Measurements from ENCODE around the gene RFX5. TPM values are rescaled to one million over a fixed set of nuclear protein-coding genes. Genes with fewer than 3 reads are reported as not detected.

Gene RFX5
- total and polyA plus RNA-seq, 8 donors = 9.9 to 117 (median 21.9) TPM

- 17 to 27% (median 21%) methylated on average over 5 of the region's 5 CpGs for WGBS, 5 donors
- TF ChIP-seq EP300 (IDR thresholded peaks at IDR 0.05) (no peak), POLR2AphosphoS5 (IDR thresholded peaks at IDR 0.05) (no peak), POLR2A (IDR thresholded peaks at IDR 0.05) (no peak), CTCF (IDR thresholded peaks at IDR 0.05) (no peak)
- H3K27ac ChIP-seq = peak overlapping the region in 4 of 5 donors; percentile 93 to 98 (median 95)
- intact Hi-C loops (cut with DNase I; ENCODE audit: low total_unique reads) = no loop called here
- no peaks in the 10 kb centered on the region for H3K9me3 ChIP-seq
- peak overlapping the region; percentile 66 to 88 (median 86) for H3K4me3 ChIP-seq
- no peak for DNase-seq
- peaks cover 21 to 61% (median 46%) of the 10 kb centered on the region in 4 donors for H3K4me1 ChIP-seq
- H3K36me3 ChIP-seq = peaks cover 21 to 50% (median 46%) of the 10 kb centered on the region in 4 donors
- H3K27me3 ChIP-seq = no peaks in the 10 kb centered on the region
Measured at GRCh38 chr1:151325646-151326429, 21.2 kb downstream of the RFX5 start.

- H3K27ac ChIP-seq = peak overlapping the region in 1 of 5 donors; percentile 98
- WGBS, 5 donors = 79 to 86% (median 81%) methylated on average over 7 of the region's 7 CpGs
Measured at GRCh38 chr1:151325231-151325630, 21.8 kb downstream of the RFX5 start.

DNA sequence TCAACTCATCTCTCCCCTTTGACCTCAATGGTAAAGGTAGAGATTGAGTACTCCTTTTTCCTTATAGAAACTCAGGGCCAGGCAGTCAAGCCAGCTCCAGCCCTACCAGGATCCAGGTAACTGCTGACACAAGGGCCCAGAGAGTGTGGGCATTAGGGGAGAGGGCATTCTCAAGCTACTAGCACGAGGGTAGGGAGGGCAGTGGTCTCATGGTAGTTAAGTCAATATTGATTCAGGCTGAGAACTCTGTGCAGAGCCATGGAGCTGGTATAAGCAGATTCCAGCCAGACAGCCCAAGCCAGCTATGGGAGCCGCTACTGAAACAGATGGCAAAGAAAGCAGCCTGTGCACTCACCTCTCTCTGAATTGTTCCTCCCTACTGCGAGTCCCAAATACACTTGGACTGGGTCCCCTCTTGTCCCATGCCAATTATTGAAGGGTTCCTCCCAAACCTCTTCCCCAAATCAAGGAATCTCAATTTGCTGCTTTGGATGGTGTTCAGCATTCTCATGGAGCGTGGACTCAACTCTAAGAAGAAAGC, 22.6 kb downstream of the RFX5 start:
- H3K4me3 ChIP-seq = peak overlapping the region in 1 of 4 donors; percentile 87
- WGBS, 5 donors = 49 to 93% (median 58%) methylated on average over 4 of the region's 4 CpGs
- no peaks in the 10 kb centered on the region for H3K9me3 ChIP-seq
- peaks cover 21 to 75% (median 50%) of the 10 kb centered on the region in 4 donors for H3K4me1 ChIP-seq
- H3K27ac ChIP-seq = no peak overlapping the region
- H3K27me3 ChIP-seq = no peaks in the 10 kb centered on the region
- DNase-seq = peak in 1 of 2 donors; percentile 81
- H3K36me3 ChIP-seq = peaks cover 25 to 64% (median 60%) of the 10 kb centered on the region in 4 donors
- intact Hi-C loops (cut with DNase I; ENCODE audit: low total_unique reads) = no loop called here
- TF ChIP-seq CTCF (IDR thresholded peaks at IDR 0.05) (no peak), EP300 (IDR thresholded peaks at IDR 0.05) (no peak), POLR2AphosphoS5 (IDR thresholded peaks at IDR 0.05) (no peak), POLR2A (IDR thresholded peaks at IDR 0.05) (no peak)

More at GRCh38 chr1:151325231-151325630, 21.8 kb downstream of the RFX5 start:
- intact Hi-C loops (cut with DNase I; ENCODE audit: low total_unique reads) = no loop called here
- Histone ChIP-seq H3K36me3 (peaks cover 21 to 56% (median 52%) of the 10 kb centered on the region in 4 donors), H3K9me3 (no peaks in the 10 kb centered on the region), H3K27me3 (no peaks in the 10 kb centered on the region), H3K4me1 (peaks cover 21 to 67% (median 48%) of the 10 kb centered on the region in 4 donors), H3K4me3 (peak overlapping the region in 2 of 4 donors; percentile 87 to 88)
- DNase-seq = no peak
- no peak for TF ChIP-seq EP300 (IDR thresholded peaks at IDR 0.05)
- no peak for TF ChIP-seq POLR2AphosphoS5 (IDR thresholded peaks at IDR 0.05)

DNA sequence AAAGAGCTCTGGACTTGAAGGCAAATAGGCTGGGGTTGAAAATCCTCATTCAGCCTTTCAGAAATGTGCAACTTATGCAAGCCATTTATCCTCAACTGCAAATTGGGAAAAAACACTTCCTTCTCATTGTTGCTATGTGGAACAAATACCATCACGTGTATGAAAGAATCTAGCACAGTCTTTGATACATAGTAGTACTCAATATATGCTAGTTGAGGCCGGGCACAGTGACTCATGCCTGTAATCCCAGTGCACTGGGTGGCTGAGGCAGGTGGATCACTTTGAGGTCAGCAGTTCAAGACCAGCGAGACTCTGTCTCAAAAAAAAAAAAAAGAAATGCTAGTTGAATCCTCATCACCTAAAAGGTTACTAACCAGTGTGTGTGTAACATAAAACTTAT, 28.1 kb downstream of the RFX5 start:
- 61 to 73% (median 70%) methylated on average over 3 of the region's 3 CpGs for WGBS, 5 donors
- Histone ChIP-seq H3K4me1 (peaks cover 11 to 53% (median 28%) of the 10 kb centered on the region in 4 donors), H3K36me3 (peaks cover 47 to 100% (median 96%) of the 10 kb centered on the region in 4 donors), H3K9me3 (no peaks in the 10 kb centered on the region), H3K27ac (no peak overlapping the region), H3K27me3 (no peaks in the 10 kb centered on the region), H3K4me3 (no peak overlapping the region)
- intact Hi-C loops (cut with DNase I; ENCODE audit: low total_unique reads) = no loop called here
- DNase-seq = no peak
- no peak for TF ChIP-seq POLR2AphosphoS5 (IDR thresholded peaks at IDR 0.05)
- no peak for TF ChIP-seq POLR2A (IDR thresholded peaks at IDR 0.05)
- no peak for TF ChIP-seq CTCF (IDR thresholded peaks at IDR 0.05)
- TF ChIP-seq EP300 (IDR thresholded peaks at IDR 0.05) = no peak
